SU-DHL-6 (cell line): ENCODE results near the gene PTP4A2.

Source experiments
- H2AFZ ChIP-seq: fragments of 200-600 bp; sonication (generic); 2 replicates; pipeline ENCODE4 v1.6.1; 2014; ENCODE audit warnings: low read depth, mild to moderate bottlenecking, moderate library complexity, mixed read lengths, antibody characterized with exemption, low read length; ENCODE audit not compliant: severe bottlenecking
- H3F3A ChIP-seq: fragments of 200-600 bp; shearing (Covaris generic); 2 replicates; pipeline ENCODE4 v1.6.0; 2016; ENCODE audit warnings: antibody characterized with exemption, mild to moderate bottlenecking; ENCODE audit not compliant: insufficient read depth
- H3K27ac ChIP-seq: fragments of 200-600 bp; sonication (generic); 2 replicates; pipeline ENCODE4 v1.5.1; 2016; ENCODE audit warnings: low read depth, mild to moderate bottlenecking, low read length, moderate library complexity, mixed read lengths
- H3K27me3 ChIP-seq: fragments of 200-600 bp; sonication (generic), shearing (Covaris generic); 2 replicates; pipeline ENCODE4 v1.6.0; 2014; ENCODE audit warnings: mild to moderate bottlenecking, low read length
- H3K36me3 ChIP-seq: fragments of 200-600 bp; sonication (generic); 2 replicates; pipeline ENCODE4 v1.6.1; 2014; ENCODE audit warnings: mild to moderate bottlenecking, low read length, mixed read lengths
- H3K4me2 ChIP-seq: fragments of 300-600, 200-600 bp; shearing (Covaris generic), sonication (generic); 2 replicates; pipeline ENCODE4 v1.6.0; 2014; ENCODE audit warnings: low read length, low read depth, mild to moderate bottlenecking; ENCODE audit not compliant: poor library complexity, severe bottlenecking
- H3K4me3 ChIP-seq: fragments of 200-600 bp; sonication (generic); 2 replicates; pipeline ENCODE4 v1.5.1; 2014; ENCODE audit warnings: antibody characterized with exemption, low read length, mild to moderate bottlenecking, mixed read lengths; ENCODE audit not compliant: insufficient read depth, poor library complexity, severe bottlenecking
- H3K79me2 ChIP-seq: fragments of 200-600 bp; sonication (generic); 2 replicates; pipeline ENCODE4 v1.6.1; 2014; ENCODE audit warnings: mild to moderate bottlenecking, low read length, moderate library complexity; ENCODE audit not compliant: insufficient read depth
- H3K9ac ChIP-seq: fragments of 200-600 bp; sonication (generic); 2 replicates; pipeline ENCODE4 v1.7.0; 2014; ENCODE audit warnings: mild to moderate bottlenecking, low read length
- H3K9me2 ChIP-seq: fragments of 200-600 bp; sonication (generic); replicated peaks from 2 replicates; pipeline ENCODE4 v1.6.1; 2014; ENCODE audit warnings: low read length; ENCODE audit not compliant: insufficient read depth
- H3K9me3 ChIP-seq: fragments of 200-600 bp; sonication (generic); 2 replicates; pipeline ENCODE4 v1.6.1; 2014; ENCODE audit warnings: low read length, mixed read lengths; ENCODE audit not compliant: insufficient read depth
- H4K20me1 ChIP-seq: fragments of 200-600 bp; sonication (generic); 2 replicates; pipeline ENCODE4 v1.6.1; 2014; ENCODE audit warnings: low read depth, mild to moderate bottlenecking, antibody characterized with exemption, low read length, moderate library complexity, mixed read lengths
- EZH2phosphoT487 ChIP-seq: fragments of 200-600 bp; sonication (generic), shearing (Covaris generic); conservative IDR thresholded peaks from 2 replicates; pipeline ENCODE4 v1.6.1; 2018; ENCODE audit warnings: mild to moderate bottlenecking, antibody characterized with exemption, low read length, moderate library complexity, mixed read lengths
- TF ChIP-seq, protein P1 (sequence below): fragments of 200-600 bp; sonication (generic); IDR thresholded peaks from one replicate; pipeline ENCODE4 v1.5.1; 2017; ENCODE audit warnings: antibody characterized with exemption, mild to moderate bottlenecking, low read length, moderate library complexity; ENCODE audit not compliant: insufficient read depth, poor library complexity, severe bottlenecking

PTP4A2 gene

GRCh38 chr1:31976401-31976800 is 38.2 kb upstream of the PTP4A2 start:
- Histone ChIP-seq H3F3A (peaks cover 9% of the 10 kb centered on the region), H3K79me2 (no peaks in the 10 kb centered on the region), H3K4me2 (no peak overlapping the region), H2AFZ (no peak overlapping the region), H3K9me3 (no peaks in the 10 kb centered on the region), H3K27me3 (no peaks in the 10 kb centered on the region), H3K27ac (no peak overlapping the region), H3K9me2 (no peaks in the 10 kb centered on the region), H4K20me1 (no peaks in the 10 kb centered on the region), H3K36me3 (no peaks in the 10 kb centered on the region), H3K4me3 (no peak overlapping the region), H3K9ac (no peak overlapping the region)
- TF ChIP-seq, protein P1, sequence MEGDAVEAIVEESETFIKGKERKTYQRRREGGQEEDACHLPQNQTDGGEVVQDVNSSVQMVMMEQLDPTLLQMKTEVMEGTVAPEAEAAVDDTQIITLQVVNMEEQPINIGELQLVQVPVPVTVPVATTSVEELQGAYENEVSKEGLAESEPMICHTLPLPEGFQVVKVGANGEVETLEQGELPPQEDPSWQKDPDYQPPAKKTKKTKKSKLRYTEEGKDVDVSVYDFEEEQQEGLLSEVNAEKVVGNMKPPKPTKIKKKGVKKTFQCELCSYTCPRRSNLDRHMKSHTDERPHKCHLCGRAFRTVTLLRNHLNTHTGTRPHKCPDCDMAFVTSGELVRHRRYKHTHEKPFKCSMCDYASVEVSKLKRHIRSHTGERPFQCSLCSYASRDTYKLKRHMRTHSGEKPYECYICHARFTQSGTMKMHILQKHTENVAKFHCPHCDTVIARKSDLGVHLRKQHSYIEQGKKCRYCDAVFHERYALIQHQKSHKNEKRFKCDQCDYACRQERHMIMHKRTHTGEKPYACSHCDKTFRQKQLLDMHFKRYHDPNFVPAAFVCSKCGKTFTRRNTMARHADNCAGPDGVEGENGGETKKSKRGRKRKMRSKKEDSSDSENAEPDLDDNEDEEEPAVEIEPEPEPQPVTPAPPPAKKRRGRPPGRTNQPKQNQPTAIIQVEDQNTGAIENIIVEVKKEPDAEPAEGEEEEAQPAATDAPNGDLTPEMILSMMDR = no peak
- no peak for TF ChIP-seq EZH2phosphoT487

GRCh38 chr1:31970873-31971272 is 32.7 kb upstream of the PTP4A2 start:
- Histone ChIP-seq H3K27me3 (no peaks in the 10 kb centered on the region), H3K27ac (no peak overlapping the region), H3K4me2 (no peak overlapping the region), H3K9ac (no peak overlapping the region), H2AFZ (no peak overlapping the region), H3K36me3 (no peaks in the 10 kb centered on the region), H3K9me2 (no peaks in the 10 kb centered on the region), H3K4me3 (no peak overlapping the region), H3F3A (no peaks in the 10 kb centered on the region), H3K9me3 (no peaks in the 10 kb centered on the region), H3K79me2 (no peaks in the 10 kb centered on the region), H4K20me1 (no peaks in the 10 kb centered on the region)
- TF ChIP-seq, protein P1 = no peak
- TF ChIP-seq EZH2phosphoT487 = no peak

DNA sequence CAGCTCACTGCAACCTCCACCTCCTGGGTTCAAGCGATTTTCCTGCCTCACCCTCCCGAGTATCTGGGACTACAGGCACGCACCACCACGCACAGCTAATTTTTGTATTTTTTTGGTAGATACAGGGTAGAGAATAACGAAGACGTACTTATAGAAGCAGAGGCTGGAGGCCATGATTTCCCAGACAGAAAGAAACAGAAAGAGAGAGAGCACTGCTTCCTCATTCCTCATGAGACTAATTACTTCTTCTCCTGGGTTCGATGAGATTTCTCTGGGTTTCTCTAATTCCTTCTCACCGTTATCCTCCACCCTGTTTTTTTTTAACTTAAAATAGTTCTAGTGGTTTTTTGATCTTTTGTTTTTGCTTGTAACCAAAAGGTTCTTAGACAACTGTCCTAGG is 23.4 kb upstream of the PTP4A2 start:
- Histone ChIP-seq H3K27me3 (no peaks in the 10 kb centered on the region), H4K20me1 (no peaks in the 10 kb centered on the region), H3K27ac (no peak overlapping the region), H3K4me2 (no peak overlapping the region), H3K4me3 (no peak overlapping the region), H3K79me2 (no peaks in the 10 kb centered on the region), H3K36me3 (no peaks in the 10 kb centered on the region), H3F3A (no peaks in the 10 kb centered on the region), H3K9ac (no peak overlapping the region), H2AFZ (no peak overlapping the region), H3K9me2 (no peaks in the 10 kb centered on the region), H3K9me3 (no peaks in the 10 kb centered on the region)
- TF ChIP-seq EZH2phosphoT487 = no peak
- TF ChIP-seq, protein P1 = no peak
